Neural cell (in vitro differentiated cells): ENCODE results near the gene DPYD. TPM values are rescaled to one million over a fixed set of nuclear protein-coding genes. Genes with fewer than 3 reads are reported as not detected.

Experiments used
- H2AFZ ChIP-seq: fragments of 200-600, 300-800 bp; sonication (generic), shearing (Covaris generic); 2 replicates; pipeline ENCODE4 v1.6.0; 2014; ENCODE audit warnings: low read depth, mild to moderate bottlenecking, antibody characterized with exemption, low read length, moderate library complexity
- H3F3A ChIP-seq: fragments of 200-600 bp; shearing (Covaris generic); 2 replicates; pipeline ENCODE4 v1.6.1; 2016; ENCODE audit warnings: mild to moderate bottlenecking, moderate library complexity, mixed read lengths, antibody characterized with exemption, low read length; ENCODE audit not compliant: insufficient read depth, poor library complexity, severe bottlenecking
- H3K27ac ChIP-seq: fragments of 200-600, 300-800 bp; sonication (generic), shearing (Covaris generic); 2 replicates; pipeline ENCODE4 v1.5.1; 2014; ENCODE audit warnings: mild to moderate bottlenecking, low read length, moderate library complexity
- H3K27me3 ChIP-seq: fragments of 300-800, 200-600 bp; sonication (generic), shearing (Covaris generic); 2 replicates; pipeline ENCODE4 v1.6.0; 2014; ENCODE audit warnings: mild to moderate bottlenecking, low read depth, low read length, moderate library complexity; ENCODE audit not compliant: insufficient read depth
- H3K36me3 ChIP-seq: fragments of 300-800, 200-600 bp; sonication (generic), shearing (Covaris generic); 2 replicates; pipeline ENCODE4 v1.5.1; 2014; ENCODE audit warnings: mild to moderate bottlenecking, antibody characterized with exemption, low read length, moderate library complexity; ENCODE audit not compliant: insufficient read depth
- H3K4me2 ChIP-seq: fragments of 300-800, 200-600 bp; sonication (generic), shearing (Covaris generic); 2 replicates; pipeline ENCODE4 v1.6.0; 2014; ENCODE audit warnings: mild to moderate bottlenecking, low read length
- H3K4me3 ChIP-seq: fragments of 300-800, 200-600 bp; sonication (generic), shearing (Covaris generic); 2 replicates; pipeline ENCODE4 v1.5.1; 2014; ENCODE audit warnings: mild to moderate bottlenecking, low read length, moderate library complexity
- H3K79me2 ChIP-seq: fragments of 200-600 bp; shearing (Covaris generic); replicated peaks from 2 replicates; pipeline ENCODE4 v1.6.0; 2014; ENCODE audit warnings: mild to moderate bottlenecking, low read length, moderate library complexity; ENCODE audit not compliant: insufficient read depth
- H3K9ac ChIP-seq: fragments of 300-800, 200-600 bp; sonication (generic), shearing (Covaris generic); 2 replicates; pipeline ENCODE4 v1.6.1; 2016; ENCODE audit warnings: mild to moderate bottlenecking, low read length, mixed read lengths
- H3K9me2 ChIP-seq: fragments of 200-600 bp; shearing (Covaris generic); 2 replicates; pipeline ENCODE4 v1.6.1; 2016; ENCODE audit warnings: mild to moderate bottlenecking, low read length, mixed read lengths; ENCODE audit not compliant: insufficient read depth
- H3K9me3 ChIP-seq: fragments of 200-600, 300-800 bp; sonication (generic), shearing (Covaris generic); 2 replicates; pipeline ENCODE4 v1.6.1; 2016; ENCODE audit warnings: mild to moderate bottlenecking, mixed run types, low read length, moderate library complexity, mixed read lengths
- H4K20me1 ChIP-seq: fragments of 200-600 bp; shearing (Covaris generic); 2 replicates; pipeline ENCODE4 v1.6.1; 2016; ENCODE audit warnings: mild to moderate bottlenecking, mixed run types; ENCODE audit not compliant: insufficient read depth
- EP300 ChIP-seq: fragments of 450-650 bp; conservative IDR thresholded peaks from 2 replicates; pipeline ENCODE4 v1.6.1; 2014; ENCODE audit warnings: antibody characterized with exemption, mild to moderate bottlenecking, moderate library complexity; ENCODE audit not compliant: poor library complexity, severe bottlenecking
- EZH2 ChIP-seq: fragments of 200-600, 300-800 bp; shearing (Covaris generic), sonication (generic); IDR thresholded peaks from 2 replicates; pipeline ENCODE4 v1.6.1; 2014; ENCODE audit warnings: antibody characterized with exemption, low read length, borderline replicate concordance, mild to moderate bottlenecking; ENCODE audit not compliant: insufficient read depth, poor library complexity, severe bottlenecking
- MXI1 ChIP-seq: fragments of 450-650 bp; conservative IDR thresholded peaks from 2 replicates; pipeline ENCODE4 v1.6.1; 2014; ENCODE audit warnings: antibody characterized with exemption, mild to moderate bottlenecking; ENCODE audit not compliant: poor library complexity, severe bottlenecking
- POLR2AphosphoS5 ChIP-seq: IDR thresholded peaks from 2 replicates; pipeline ENCODE4 v1.6.1; 2012
- RAD21 ChIP-seq: fragments of 450-650 bp; conservative IDR thresholded peaks from 2 replicates; pipeline ENCODE4 v1.6.1; 2014; ENCODE audit warnings: antibody characterized with exemption, mild to moderate bottlenecking, moderate library complexity
- SMC3 ChIP-seq: fragments of 450-650 bp; conservative IDR thresholded peaks from 2 replicates; pipeline ENCODE4 v1.6.1; 2014; ENCODE audit warnings: antibody characterized with exemption, mild to moderate bottlenecking, moderate library complexity; ENCODE audit not compliant: poor library complexity
- TAF1 ChIP-seq: IDR thresholded peaks from 2 replicates; pipeline ENCODE4 v1.6.1; 2012; ENCODE audit warnings: low read depth
- polyA plus RNA-seq: library from polyadenylated mRNA; depleted of rRNA; stranded (reverse); fragments of >200 nt; gene quantifications from 2 replicates; pipeline ENCODE4 v1.2.3, GENCODE V29; 2014
- TF ChIP-seq, protein P1 (sequence below): fragments of 450-650 bp; IDR thresholded peaks from 2 replicates; pipeline ENCODE4 v1.5.1; 2014; ENCODE audit warnings: antibody characterized with exemption, mild to moderate bottlenecking, moderate library complexity; ENCODE audit not compliant: poor library complexity, severe bottlenecking
- TF ChIP-seq, protein P2 (sequence below): IDR thresholded peaks from 2 replicates; pipeline ENCODE4 v1.6.1; 2012; ENCODE audit warnings: borderline replicate concordance

Gene DPYD
- polyA plus RNA-seq, 1 donor from 2014 or later = 6.7 TPM

- no peak overlapping the region for H3K4me2 ChIP-seq
- TF ChIP-seq, protein P1, sequence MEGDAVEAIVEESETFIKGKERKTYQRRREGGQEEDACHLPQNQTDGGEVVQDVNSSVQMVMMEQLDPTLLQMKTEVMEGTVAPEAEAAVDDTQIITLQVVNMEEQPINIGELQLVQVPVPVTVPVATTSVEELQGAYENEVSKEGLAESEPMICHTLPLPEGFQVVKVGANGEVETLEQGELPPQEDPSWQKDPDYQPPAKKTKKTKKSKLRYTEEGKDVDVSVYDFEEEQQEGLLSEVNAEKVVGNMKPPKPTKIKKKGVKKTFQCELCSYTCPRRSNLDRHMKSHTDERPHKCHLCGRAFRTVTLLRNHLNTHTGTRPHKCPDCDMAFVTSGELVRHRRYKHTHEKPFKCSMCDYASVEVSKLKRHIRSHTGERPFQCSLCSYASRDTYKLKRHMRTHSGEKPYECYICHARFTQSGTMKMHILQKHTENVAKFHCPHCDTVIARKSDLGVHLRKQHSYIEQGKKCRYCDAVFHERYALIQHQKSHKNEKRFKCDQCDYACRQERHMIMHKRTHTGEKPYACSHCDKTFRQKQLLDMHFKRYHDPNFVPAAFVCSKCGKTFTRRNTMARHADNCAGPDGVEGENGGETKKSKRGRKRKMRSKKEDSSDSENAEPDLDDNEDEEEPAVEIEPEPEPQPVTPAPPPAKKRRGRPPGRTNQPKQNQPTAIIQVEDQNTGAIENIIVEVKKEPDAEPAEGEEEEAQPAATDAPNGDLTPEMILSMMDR = no peak
- TF ChIP-seq EZH2 (no peak), RAD21 (no peak), POLR2AphosphoS5 (no peak), EP300 (no peak), TAF1 (no peak), SMC3 (no peak), MXI1 (no peak)
- TF ChIP-seq, protein P2, sequence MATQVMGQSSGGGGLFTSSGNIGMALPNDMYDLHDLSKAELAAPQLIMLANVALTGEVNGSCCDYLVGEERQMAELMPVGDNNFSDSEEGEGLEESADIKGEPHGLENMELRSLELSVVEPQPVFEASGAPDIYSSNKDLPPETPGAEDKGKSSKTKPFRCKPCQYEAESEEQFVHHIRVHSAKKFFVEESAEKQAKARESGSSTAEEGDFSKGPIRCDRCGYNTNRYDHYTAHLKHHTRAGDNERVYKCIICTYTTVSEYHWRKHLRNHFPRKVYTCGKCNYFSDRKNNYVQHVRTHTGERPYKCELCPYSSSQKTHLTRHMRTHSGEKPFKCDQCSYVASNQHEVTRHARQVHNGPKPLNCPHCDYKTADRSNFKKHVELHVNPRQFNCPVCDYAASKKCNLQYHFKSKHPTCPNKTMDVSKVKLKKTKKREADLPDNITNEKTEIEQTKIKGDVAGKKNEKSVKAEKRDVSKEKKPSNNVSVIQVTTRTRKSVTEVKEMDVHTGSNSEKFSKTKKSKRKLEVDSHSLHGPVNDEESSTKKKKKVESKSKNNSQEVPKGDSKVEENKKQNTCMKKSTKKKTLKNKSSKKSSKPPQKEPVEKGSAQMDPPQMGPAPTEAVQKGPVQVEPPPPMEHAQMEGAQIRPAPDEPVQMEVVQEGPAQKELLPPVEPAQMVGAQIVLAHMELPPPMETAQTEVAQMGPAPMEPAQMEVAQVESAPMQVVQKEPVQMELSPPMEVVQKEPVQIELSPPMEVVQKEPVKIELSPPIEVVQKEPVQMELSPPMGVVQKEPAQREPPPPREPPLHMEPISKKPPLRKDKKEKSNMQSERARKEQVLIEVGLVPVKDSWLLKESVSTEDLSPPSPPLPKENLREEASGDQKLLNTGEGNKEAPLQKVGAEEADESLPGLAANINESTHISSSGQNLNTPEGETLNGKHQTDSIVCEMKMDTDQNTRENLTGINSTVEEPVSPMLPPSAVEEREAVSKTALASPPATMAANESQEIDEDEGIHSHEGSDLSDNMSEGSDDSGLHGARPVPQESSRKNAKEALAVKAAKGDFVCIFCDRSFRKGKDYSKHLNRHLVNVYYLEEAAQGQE = no peak
- H3K9me2 ChIP-seq = no peaks in the 10 kb centered on the region
- no peak overlapping the region for H2AFZ ChIP-seq
- H4K20me1 ChIP-seq = no peaks in the 10 kb centered on the region
- H3K27ac ChIP-seq = no peak overlapping the region
- H3K9me3 ChIP-seq = no peaks in the 10 kb centered on the region
- no peaks in the 10 kb centered on the region for H3K27me3 ChIP-seq
- no peaks in the 10 kb centered on the region for H3K36me3 ChIP-seq
- no peak overlapping the region for H3K9ac ChIP-seq
- no peak overlapping the region for H3K4me3 ChIP-seq
- H3F3A ChIP-seq = no peaks in the 10 kb centered on the region
- H3K79me2 ChIP-seq = no peaks in the 10 kb centered on the region
Observed at GRCh38 chr1:97372531-97372930, 548.3 kb downstream of the DPYD start.

- Histone ChIP-seq H3K36me3 (no peaks in the 10 kb centered on the region), H4K20me1 (no peaks in the 10 kb centered on the region), H3K79me2 (no peaks in the 10 kb centered on the region), H3K9me3 (no peaks in the 10 kb centered on the region), H2AFZ (no peak overlapping the region), H3K9me2 (no peaks in the 10 kb centered on the region), H3K27ac (no peak overlapping the region), H3K27me3 (no peaks in the 10 kb centered on the region), H3K4me2 (no peak overlapping the region), H3K4me3 (no peak overlapping the region), H3F3A (no peaks in the 10 kb centered on the region), H3K9ac (no peak overlapping the region)
- TF ChIP-seq, protein P2 = no peak
- TF ChIP-seq, protein P1 = no peak
- no peak for TF ChIP-seq POLR2AphosphoS5
- no peak for TF ChIP-seq RAD21
- TF ChIP-seq TAF1 = no peak
- TF ChIP-seq SMC3 = no peak
- no peak for TF ChIP-seq EZH2
- no peak for TF ChIP-seq MXI1
- TF ChIP-seq EP300 = no peak
Observed at GRCh38 chr1:97368296-97368695, 552.5 kb downstream of the DPYD start.
